T-helper 22 cell (primary cell): ENCODE measurements around the gene VIPR1.
A peak's percentile ranks its signal among the peaks of the same experiment; 100 is the strongest.

Experiments used
- DNase-seq: peaks from one replicate; pipeline ENCODE4 v3.0.0-alpha.2; 2020; ENCODE audit warnings: low read depth

VIPR1 gene

DNA sequence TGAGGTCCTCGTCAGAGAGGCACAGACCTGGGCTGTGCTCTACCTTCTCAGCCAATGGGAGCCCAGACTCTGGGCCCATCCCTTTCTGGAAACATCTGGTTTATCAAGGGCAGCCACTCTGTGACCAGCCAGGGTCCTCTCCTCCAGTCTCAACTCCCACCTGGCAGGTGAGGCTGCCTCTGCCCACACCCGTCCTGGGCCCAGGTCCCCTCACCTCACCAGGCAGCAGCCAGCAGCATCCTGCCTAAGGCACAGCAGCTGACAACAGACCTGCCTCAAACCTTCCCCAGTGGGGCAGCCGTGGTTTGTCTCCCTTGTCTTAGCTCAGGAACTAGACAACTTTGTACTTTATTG is 8.7 kb upstream of the VIPR1 start:
- no peak for DNase-seq

GRCh38 chr3:42495393-42495792 is 7.0 kb upstream of the VIPR1 start:
- no peak for DNase-seq

- DNase-seq: no peak
These were observed 5.3 kb upstream of the VIPR1 start for GRCh38 chr3:42497009-42497731.

DNA sequence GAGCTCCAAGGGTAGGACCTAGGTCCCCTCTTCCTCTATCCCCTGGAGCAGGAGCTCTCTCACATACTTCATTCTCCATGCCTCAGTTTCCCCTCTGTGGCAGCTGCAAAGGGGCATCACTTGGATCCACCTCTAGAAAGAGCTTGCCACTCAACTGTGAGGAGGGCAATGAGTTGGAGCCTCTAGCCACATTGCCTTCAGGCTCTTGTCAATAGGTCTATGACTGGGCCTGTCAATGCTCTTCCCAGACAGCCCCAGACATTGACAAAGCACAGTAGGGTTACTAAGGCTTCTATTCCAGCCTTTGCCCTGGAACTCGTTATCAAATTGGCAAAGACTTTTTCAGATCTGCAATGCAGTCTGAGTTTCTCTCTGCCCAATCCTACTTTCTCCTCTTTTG is 4.4 kb upstream of the VIPR1 start:
- no peak for DNase-seq

- DNase-seq: no peak
These were observed 3.5 kb upstream of the VIPR1 start for GRCh38 chr3:42498791-42499477.

- no peak for DNase-seq
These were observed 3.0 kb upstream of the VIPR1 start for GRCh38 chr3:42499478-42499871.

- DNase-seq: no peak
These were observed 2.4 kb upstream of the VIPR1 start for GRCh38 chr3:42500091-42500490.

GRCh38 chr3:42500909-42501308 is 1.5 kb upstream of the VIPR1 start:
- no peak for DNase-seq

- DNase-seq: no peak
These were observed 1.1 kb upstream of the VIPR1 start for GRCh38 chr3:42501321-42501680.

- DNase-seq: peak; percentile 27
These were observed 588 bp upstream of the VIPR1 start for GRCh38 chr3:42501681-42502428.

DNA sequence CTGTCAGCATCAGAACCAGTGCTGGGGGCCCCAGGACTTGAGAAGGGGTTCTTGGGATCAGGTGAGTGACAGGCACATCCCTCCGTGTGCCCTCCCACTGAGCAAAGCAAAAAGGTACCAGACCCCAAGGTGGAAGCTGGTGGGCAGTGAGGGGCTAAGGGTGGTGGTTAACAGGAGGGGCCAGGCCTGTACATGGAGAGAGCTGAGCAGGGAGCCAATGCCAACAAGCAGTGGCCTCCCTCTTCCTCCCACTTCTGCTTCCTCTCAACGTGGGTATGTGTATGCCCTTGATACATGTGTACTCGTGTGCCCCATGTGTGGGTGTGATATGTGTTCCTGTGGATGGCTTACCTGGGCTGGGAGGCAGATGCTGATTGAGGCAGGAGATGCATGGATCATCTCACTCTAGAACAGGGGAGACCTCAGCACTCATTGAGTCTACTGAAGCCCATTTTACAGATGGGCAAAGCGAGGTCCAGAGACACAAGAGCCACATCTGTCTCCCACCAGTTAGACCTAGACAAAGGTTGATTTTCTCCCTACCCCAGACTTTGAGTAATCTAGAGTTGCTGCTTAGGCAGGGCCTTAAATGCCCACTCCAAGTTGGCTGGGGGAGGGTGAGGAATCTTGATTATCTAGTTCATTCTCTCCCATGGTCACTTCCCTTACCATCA is 945 bp downstream of the VIPR1 start:
- DNase-seq: no peak

DNA sequence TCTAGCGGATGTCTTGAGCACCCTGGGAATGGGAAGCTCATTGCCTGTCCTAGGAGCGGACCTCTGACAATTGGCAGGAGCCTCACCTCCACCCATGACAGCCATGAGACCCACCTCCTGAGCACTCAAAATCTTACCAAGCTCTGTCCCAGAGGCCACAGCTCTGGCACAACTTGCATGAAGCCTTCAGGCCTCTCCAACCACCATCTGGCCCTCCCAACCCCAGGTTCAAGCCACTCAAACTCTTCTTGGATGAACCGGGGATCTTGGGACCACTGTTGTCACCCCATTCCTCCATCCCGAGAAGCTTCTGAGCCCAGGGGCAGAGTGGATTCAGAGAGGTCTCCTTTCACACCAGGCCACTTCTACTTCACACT is 1.5 kb downstream of the VIPR1 start:
- DNase-seq: no peak

DNA sequence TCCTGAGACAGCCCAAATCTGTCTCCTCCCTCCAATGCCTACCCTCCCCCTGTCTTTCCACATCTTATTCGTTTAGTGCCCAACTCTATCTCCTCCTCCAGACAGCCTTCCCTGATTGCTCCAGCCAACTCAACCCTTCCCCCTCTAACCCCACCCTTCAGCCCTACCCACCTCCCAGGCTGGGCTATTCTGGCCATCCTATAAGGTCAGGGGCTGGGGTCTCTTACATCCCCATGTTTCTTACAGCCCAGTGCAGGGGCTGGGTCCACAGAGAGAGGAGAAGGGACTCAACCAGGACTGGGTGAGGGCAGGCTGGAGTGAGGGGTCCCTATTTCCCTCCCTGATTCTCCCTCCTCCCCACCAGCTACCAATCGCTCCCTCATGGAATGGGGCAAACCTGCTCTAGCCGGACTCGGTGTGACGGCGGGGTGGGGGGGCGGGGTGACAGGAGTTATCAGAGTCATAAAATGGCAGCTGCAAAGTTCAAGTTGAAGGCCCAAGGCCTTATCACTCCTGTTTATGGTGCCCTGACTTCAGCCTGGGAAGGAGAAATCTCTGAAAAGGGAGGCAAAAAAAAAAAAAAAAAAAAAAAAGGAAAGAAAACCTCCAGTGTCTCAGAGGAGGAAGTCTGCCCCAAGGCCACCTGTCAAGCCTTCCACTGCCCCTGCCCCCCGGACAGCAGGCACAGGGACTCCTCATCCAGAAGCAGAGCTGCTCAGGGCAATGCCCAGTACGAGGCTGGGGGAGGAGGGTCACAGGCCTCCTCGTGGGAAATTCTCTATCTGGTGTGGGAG is 2.1 kb downstream of the VIPR1 start:
- no peak for DNase-seq

- no peak for DNase-seq
These were observed 2.8 kb downstream of the VIPR1 start for GRCh38 chr3:42505128-42505848.

- no peak for DNase-seq
These were observed 3.5 kb downstream of the VIPR1 start for GRCh38 chr3:42505849-42506410.

- no peak for DNase-seq
These were observed 4.8 kb downstream of the VIPR1 start for GRCh38 chr3:42507252-42507651.

- no peak for DNase-seq
These were observed 5.4 kb downstream of the VIPR1 start for GRCh38 chr3:42507761-42508335.

DNA sequence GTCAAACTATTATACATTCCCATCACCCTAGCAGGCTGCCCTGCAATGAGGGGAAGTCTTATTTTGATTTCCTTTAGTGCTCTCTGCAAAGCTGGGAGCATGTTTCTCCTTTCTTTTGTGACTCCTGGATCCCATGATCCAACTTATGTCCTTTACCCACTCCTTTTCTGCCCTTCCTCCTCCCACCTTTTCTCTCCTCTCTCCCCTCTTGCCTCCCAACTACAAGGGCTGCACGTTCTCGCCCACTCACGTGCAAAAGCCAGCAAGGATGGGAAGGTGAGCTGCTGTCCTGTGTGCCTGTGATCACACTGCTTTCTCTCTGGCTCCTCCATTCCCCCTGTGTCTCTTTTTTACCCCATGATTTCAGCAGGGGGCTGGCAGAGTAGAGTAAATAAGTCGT is 6.1 kb downstream of the VIPR1 start:
- no peak for DNase-seq

DNA sequence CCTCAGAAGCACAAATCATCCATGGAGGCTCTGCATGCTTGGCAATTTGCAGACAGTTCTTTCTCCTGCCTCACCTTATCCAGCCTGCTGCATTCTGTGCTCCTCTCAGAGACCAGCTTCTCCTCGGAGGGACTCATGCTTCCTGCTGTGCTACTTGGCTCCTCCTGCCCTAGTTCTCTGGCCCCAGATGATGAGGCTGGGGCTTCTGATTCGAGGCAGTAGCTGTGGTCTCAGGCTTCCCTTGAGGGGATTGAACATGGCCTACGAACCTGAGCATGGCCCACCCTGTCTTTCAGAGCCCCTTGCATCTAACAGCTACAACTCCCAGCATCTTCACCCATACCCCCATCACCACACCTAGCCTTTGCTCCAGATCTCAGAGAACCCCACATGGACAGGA is 6.7 kb downstream of the VIPR1 start:
- no peak for DNase-seq

GRCh38 chr3:42510325-42510724 is 7.9 kb downstream of the VIPR1 start:
- DNase-seq: no peak

GRCh38 chr3:42511201-42511600 is 8.8 kb downstream of the VIPR1 start:
- no peak for DNase-seq
